ES-I3 (cell line): ENCODE results near the gene SHISA5.
"Not testable (repeated sequence)": the region's sequence is repeated elsewhere in the genome, so short reads cannot be mapped to it uniquely, and the experiment has no call there.

Source experiments
- H3K36me3 ChIP-seq: 2 replicates; pipeline ENCODE4 v1.6.1; 2013; ENCODE audit warnings: mild to moderate bottlenecking, low read length, control low read depth, moderate library complexity; ENCODE audit not compliant: insufficient read depth
- H3K4me1 ChIP-seq: 2 replicates; pipeline ENCODE4 v1.6.1; 2013; ENCODE audit warnings: mild to moderate bottlenecking, control low read depth, low read length; ENCODE audit not compliant: insufficient read depth
- H3K9ac ChIP-seq: 2 replicates; pipeline ENCODE4 v1.6.1; 2013; ENCODE audit warnings: low read depth, mild to moderate bottlenecking, low read length, moderate library complexity
- H3K9me3 ChIP-seq: 2 replicates; pipeline ENCODE4 v1.6.1; 2013; ENCODE audit warnings: mild to moderate bottlenecking, low read length, moderate library complexity; ENCODE audit not compliant: control insufficient read depth, insufficient read depth

SHISA5 gene

GRCh38 chr3:48465531-48466378 is 38.2 kb downstream of the SHISA5 start:
- Histone ChIP-seq H3K4me1 (peaks cover 10% of the 10 kb centered on the region; the same call in 1 of the 2 replicates), H3K9ac (peak overlapping the region; percentile 21; the same call in 1 of the 2 replicates), H3K9me3 (no peaks in the 10 kb centered on the region), H3K36me3 (peaks cover 7% of the 10 kb centered on the region)

DNA sequence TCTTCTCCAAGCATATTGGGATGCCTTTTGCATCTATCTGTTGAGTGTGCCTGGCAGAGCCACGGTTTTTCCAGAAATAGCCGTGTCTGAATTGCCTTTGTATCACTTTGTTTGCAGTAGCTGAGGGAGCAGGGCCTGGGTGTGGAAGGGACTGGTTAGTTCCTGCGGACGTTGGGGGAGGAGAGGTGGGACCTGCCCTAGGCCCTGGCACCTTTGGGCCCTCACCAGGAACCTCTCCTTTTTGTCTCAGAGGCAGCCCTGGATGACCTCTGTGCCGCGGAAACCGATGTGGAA is 38.8 kb downstream of the SHISA5 start:
- Histone ChIP-seq H3K36me3 (peaks cover 11% of the 10 kb centered on the region), H3K9me3 (no peaks in the 10 kb centered on the region), H3K9ac (no peak overlapping the region), H3K4me1 (peaks cover 10% of the 10 kb centered on the region; the same call in 1 of the 2 replicates)

GRCh38 chr3:48464713-48465221 is 39.2 kb downstream of the SHISA5 start:
- H3K36me3 ChIP-seq = peaks cover 15% of the 10 kb centered on the region
- H3K9ac ChIP-seq = no peak overlapping the region
- no peaks in the 10 kb centered on the region for H3K9me3 ChIP-seq
- H3K4me1 ChIP-seq = peaks cover 10% of the 10 kb centered on the region; the same call in 1 of the 2 replicates

DNA sequence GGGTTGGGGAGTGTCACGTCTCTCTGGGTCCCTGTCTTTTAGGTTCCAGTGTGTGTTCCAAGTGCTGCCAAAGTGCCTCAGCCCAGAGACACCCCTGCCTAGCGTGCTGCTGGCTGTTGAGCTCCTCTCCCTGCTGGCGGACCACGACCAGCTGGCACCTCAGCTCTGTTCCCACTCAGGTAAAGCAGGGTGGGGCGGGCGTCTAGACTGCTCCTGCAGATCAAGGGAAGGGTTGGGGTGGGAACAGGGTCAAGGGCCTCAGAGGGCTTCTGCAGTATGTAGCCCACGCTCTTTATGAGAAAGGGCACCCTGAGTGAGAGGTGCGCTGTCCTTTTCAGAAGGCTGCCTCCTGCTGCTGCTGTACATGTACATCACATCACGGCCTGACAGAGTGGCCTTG is 40.3 kb downstream of the SHISA5 start:
- peaks cover 25% of the 10 kb centered on the region for H3K36me3 ChIP-seq
- no peak overlapping the region for H3K9ac ChIP-seq
- no peaks in the 10 kb centered on the region for H3K9me3 ChIP-seq
- peaks cover 10% of the 10 kb centered on the region; the same call in 1 of the 2 replicates for H3K4me1 ChIP-seq

DNA sequence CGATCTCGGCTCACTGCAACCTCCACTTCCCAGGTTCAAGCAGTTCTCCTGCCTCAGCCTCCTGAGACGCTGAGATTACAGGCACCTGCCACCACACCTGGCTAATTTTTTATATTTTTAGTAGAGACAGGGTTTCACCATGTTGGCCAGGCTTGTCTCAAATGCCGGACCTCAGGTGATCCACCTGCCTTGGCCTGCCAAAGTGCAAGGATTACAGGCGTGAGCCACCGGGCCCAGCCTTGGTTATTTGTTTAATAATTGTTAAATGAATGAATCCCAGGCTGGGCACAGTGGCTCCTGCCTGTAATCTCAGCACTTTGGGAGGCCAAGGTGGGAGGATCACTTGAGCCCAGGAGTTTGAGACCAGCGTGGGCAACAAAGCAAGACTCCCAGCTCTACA is 42.2 kb downstream of the SHISA5 start:
- peaks cover 19% of the 10 kb centered on the region for H3K36me3 ChIP-seq

GRCh38 chr3:48460517-48460902 is 43.5 kb downstream of the SHISA5 start:
- Histone ChIP-seq H3K36me3 (peaks cover 21% of the 10 kb centered on the region), H3K9me3 (no peaks in the 10 kb centered on the region), H3K4me1 (no peaks in the 10 kb centered on the region), H3K9ac (no peak overlapping the region)

More for the DNA sequence above, 42.2 kb downstream of the SHISA5 start:
- H3K9me3 ChIP-seq, H3K9ac ChIP-seq: not testable (repeated sequence)
- peaks cover 10% of the 10 kb centered on the region; the same call in 1 of the 2 replicates for H3K4me1 ChIP-seq

- H3K4me1 ChIP-seq = no peaks in the 10 kb centered on the region
- H3K9ac ChIP-seq = no peak overlapping the region
- peaks cover 24% of the 10 kb centered on the region for H3K36me3 ChIP-seq
- no peaks in the 10 kb centered on the region for H3K9me3 ChIP-seq
Observed at GRCh38 chr3:48459773-48460516, 44.0 kb downstream of the SHISA5 start.

DNA sequence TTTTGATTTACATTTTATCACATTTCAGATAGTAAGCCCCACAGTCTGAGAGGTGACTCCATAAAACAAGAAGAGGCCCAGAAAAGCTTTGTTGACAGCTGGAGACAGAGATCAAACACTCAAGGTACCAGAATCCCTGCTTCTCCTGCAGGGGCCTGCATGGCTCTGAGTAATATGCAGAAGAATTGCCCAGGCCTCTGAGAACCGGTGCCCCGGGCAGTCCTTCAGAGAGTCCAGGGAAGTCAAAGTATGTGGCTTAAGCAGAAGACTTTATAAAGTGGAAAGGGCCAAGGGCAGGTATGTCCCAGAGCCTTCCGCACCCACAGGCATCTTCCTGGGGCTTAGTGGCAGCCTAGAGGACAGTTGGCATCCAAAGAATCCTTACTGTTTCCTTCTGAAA is 44.6 kb downstream of the SHISA5 start:
- no peaks in the 10 kb centered on the region for H3K9me3 ChIP-seq
- H3K36me3 ChIP-seq = peaks cover 27% of the 10 kb centered on the region
- H3K9ac ChIP-seq = no peak overlapping the region
- H3K4me1 ChIP-seq = no peaks in the 10 kb centered on the region

DNA sequence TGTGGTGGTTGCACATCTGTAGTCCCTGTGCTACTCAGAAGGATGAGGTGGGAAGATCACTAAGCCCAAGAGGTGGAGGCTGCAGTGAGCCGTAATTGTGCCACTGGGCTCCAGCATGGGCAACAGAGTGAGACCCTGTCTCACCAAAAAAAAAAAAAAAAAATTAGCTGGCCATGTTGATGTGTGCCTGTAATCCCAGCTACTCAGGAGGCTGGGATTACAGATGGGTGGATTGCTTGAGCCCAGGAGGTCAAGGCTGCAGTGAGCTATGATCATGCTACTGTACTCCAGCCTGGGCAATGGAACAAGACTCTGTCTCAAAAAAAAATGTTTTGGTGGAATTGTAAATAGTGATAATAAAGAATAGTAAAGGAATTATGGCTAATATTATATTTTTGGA is 47.5 kb downstream of the SHISA5 start:
- H3K4me1 ChIP-seq = no peaks in the 10 kb centered on the region
- H3K9ac ChIP-seq = no peak overlapping the region
- no peaks in the 10 kb centered on the region for H3K9me3 ChIP-seq
- H3K36me3 ChIP-seq = peaks cover 46% of the 10 kb centered on the region

DNA sequence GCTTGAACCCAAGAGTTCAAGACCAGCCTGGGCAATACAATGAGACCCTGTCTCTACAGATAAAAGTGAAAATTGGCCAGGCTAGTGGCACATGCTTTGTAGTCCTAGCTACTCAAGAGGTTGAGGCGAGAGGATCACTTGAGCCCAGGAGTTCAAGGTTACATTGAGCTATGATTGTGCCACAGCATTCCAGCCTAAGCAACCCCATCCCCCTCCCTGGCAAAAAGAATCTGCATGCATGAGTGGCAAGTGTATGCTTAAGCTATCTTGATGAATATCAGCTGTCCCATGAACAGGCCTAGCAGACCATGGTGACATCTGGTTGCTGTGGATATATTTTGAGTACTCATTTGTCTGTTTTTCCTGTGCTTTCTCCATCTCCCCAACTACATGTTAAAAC is 52.7 kb downstream of the SHISA5 start:
- Histone ChIP-seq H3K9me3 (no peaks in the 10 kb centered on the region), H3K36me3 (peaks cover 29% of the 10 kb centered on the region), H3K4me1 (peaks cover 5% of the 10 kb centered on the region; the same call in 1 of the 2 replicates), H3K9ac (no peak overlapping the region)

DNA sequence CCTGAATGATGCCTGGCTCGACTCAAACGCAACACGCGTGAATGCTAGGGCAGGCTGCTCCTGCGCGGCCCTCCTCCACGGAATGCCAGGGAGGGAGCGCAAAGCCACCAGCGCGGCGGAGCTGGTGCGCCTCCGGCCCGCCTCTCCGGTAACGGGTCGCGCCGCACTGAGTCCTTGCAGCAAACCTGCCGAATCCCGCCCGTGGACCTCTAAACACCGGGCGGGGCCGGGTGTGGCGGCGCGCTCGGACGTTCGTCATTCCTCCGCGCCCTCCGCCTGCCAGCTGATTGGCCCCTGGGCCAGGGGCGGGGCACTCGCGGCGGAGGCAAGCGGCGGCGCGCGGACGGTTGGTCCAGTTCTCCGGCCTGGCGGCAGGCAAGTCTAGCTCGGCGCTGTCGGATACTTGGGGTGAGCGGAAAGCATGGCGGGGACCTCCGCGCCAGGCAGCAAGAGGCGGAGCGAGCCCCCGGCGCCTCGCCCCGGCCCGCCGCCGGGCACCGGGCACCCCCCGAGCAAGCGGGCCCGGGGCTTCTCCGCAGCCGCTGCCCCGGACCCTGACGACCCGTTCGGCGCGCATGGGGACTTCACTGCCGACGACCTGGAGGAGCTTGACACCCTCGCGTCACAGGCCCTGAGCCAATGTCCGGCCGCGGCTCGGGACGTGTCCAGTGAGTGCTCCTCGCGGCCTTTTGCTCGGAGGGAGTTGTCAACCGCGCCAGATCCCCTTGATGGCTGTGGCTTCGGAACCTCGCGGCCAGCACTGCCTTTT is 57.4 kb downstream of the SHISA5 start, which contains the start of gene ATRIP:
ATRIP (plus strand) TSS at position 313 of the 769 bp plus-strand sequence; CDS start at position 422, 109 bp downstream.
- H3K9ac ChIP-seq = peak within 1 kb of the TSS; percentile 81
- peaks cover 11% of the 10 kb centered on the region for H3K36me3 ChIP-seq
- no peaks in the 10 kb centered on the region for H3K9me3 ChIP-seq
- peaks cover 5% of the 10 kb centered on the region; the same call in 1 of the 2 replicates for H3K4me1 ChIP-seq

DNA sequence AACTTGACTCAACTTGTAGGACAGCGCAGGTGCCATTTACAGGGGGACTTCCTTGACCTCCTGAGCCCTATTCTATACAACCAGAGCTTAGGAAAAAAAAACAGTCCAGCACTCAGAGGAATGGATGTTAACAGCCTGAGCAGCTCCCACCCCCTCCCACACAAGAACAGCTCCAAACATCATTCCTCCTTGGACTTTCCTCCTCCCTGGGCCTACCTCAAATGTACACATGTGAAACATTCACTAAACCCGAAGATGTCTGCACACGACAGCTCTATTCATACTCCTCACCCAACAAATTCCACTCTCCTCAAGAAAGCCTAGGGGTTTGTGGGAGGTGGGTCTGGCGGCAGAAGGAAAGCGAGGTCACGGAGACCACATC is 57.9 kb downstream of the SHISA5 start:
- H3K9ac ChIP-seq = peak overlapping the region; percentile 81
- peaks cover 5% of the 10 kb centered on the region; the same call in 1 of the 2 replicates for H3K4me1 ChIP-seq
- peaks cover 10% of the 10 kb centered on the region for H3K36me3 ChIP-seq
- no peaks in the 10 kb centered on the region for H3K9me3 ChIP-seq

DNA sequence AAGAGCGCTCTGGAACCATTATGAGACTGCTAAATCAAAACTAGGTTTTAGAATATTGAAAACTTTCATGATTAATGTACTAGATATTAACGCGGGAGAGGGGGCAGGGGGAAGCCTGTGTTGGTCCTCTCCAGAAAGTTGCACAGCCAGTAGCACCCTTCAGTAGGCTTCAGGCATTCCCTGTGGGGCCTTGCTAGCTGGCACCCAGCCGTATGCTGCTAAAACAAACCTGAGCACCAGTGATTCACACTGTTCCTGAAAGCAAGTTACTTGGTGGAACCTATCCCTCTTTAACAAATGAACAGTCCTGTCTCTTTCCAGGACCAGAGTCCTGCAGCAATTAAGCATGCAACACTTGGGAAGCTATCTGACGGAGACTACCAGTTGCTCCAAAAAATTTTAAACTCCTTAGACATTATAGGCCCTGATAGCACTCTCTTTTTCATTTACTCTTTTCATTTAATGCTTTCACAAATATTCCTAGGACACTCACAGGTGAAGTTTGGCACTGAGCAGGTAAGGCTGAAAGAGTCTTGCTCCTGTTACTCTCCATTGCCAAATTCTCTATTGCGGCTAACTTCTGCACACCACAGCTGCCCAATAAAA is 58.6 kb downstream of the SHISA5 start:
- peaks cover 5% of the 10 kb centered on the region; the same call in 1 of the 2 replicates for H3K4me1 ChIP-seq
- H3K9me3 ChIP-seq = no peaks in the 10 kb centered on the region
- peaks cover 10% of the 10 kb centered on the region for H3K36me3 ChIP-seq
- H3K9ac ChIP-seq = no peak overlapping the region; the same call in 1 of the 2 replicates

DNA sequence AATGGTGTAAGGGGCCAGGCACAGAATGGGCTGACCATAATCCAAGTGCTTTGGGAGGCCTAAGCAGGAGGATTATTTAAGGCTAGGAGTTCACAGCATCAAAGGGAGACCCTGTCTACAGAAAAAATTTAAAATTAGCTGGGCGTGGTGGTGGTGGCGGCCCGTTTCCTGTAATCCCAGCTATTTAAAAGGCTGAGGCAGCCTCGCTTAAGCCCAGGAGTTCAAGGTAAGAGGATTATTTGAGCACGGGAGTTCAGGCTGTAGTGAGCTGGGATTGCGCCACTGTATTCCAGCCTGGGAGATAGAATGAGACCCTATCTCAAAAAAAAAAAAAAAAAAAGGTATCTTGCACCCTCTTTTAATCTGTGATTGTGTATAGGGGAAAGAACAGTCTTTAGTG is 62.0 kb downstream of the SHISA5 start:
- Histone ChIP-seq H3K4me1 (no peaks in the 10 kb centered on the region), H3K36me3 (peaks cover 10% of the 10 kb centered on the region), H3K9me3 (no peaks in the 10 kb centered on the region), H3K9ac (no peak overlapping the region)
